Neuronal stem cell (in vitro differentiated cells): ENCODE results near the gene TCF4.

ENCODE experiments used
- DNase-seq: peaks from one replicate; pipeline ENCODE4 v3.0.0-alpha.2; 2013; ENCODE audit warnings: low spot score
- H2AFZ ChIP-seq: one replicate; pipeline ENCODE4 v1.6.1; 2013; ENCODE audit warnings: mild to moderate bottlenecking, low read length, inconsistent platforms
- H2AK5ac ChIP-seq: 2 replicates; pipeline ENCODE4 v1.6.1; 2013; ENCODE audit warnings: low read depth, mild to moderate bottlenecking, inconsistent platforms, low read length, moderate library complexity, mixed read lengths
- H2BK120ac ChIP-seq: 2 replicates; pipeline ENCODE4 v1.6.1; 2013; ENCODE audit warnings: low read depth, mild to moderate bottlenecking, inconsistent platforms, low read length, moderate library complexity, mixed read lengths
- H2BK12ac ChIP-seq: one replicate; pipeline ENCODE4 v1.6.1; 2013; ENCODE audit warnings: low read length, inconsistent platforms
- H2BK15ac ChIP-seq: 2 replicates; pipeline ENCODE4 v1.6.1; 2013; ENCODE audit warnings: mild to moderate bottlenecking, low read length, inconsistent platforms, mixed read lengths
- H2BK5ac ChIP-seq: one replicate; pipeline ENCODE4 v1.6.1; 2013; ENCODE audit warnings: inconsistent platforms, mild to moderate bottlenecking, low read length, moderate library complexity
- H3K14ac ChIP-seq: one replicate; pipeline ENCODE4 v1.6.1; 2013; ENCODE audit warnings: low read length, inconsistent platforms
- H3K18ac ChIP-seq: 2 replicates; pipeline ENCODE4 v1.6.1; 2013; ENCODE audit warnings: low read length, inconsistent platforms
- H3K23ac ChIP-seq: 2 replicates; pipeline ENCODE4 v1.6.1; 2013; ENCODE audit warnings: low read depth, mild to moderate bottlenecking, mixed read lengths, low read length, inconsistent platforms; ENCODE audit not compliant: poor library complexity
- H3K27ac ChIP-seq: replicated peaks from 3 replicates; pipeline ENCODE4 v1.5.1; 2013; ENCODE audit warnings: low read length, inconsistent platforms
- H3K27me3 ChIP-seq, 3 experiments: 2 replicates each; pipeline ENCODE4 v1.6.1; 2013; ENCODE audit warnings: low read length in 3 of 3, mild to moderate bottlenecking in 2 of 3, inconsistent platforms in 1 of 3, low read depth in 1 of 3, mixed read lengths in 1 of 3, moderate library complexity in 1 of 3; ENCODE audit not compliant: control insufficient read depth in 3 of 3, insufficient read depth in 3 of 3
- H3K36me3 ChIP-seq, 2 donors: replicated peaks in 1 of 2; 2 replicates each; pipeline ENCODE4 v1.6.1; 2013; ENCODE audit warnings: low read length in 2 of 2; ENCODE audit not compliant: control insufficient read depth in 2 of 2, insufficient read depth in 2 of 2
- H3K4ac ChIP-seq: 2 replicates; pipeline ENCODE4 v1.6.1; 2013; ENCODE audit warnings: inconsistent platforms, mild to moderate bottlenecking, low read length, moderate library complexity
- H3K4me1 ChIP-seq, 2 donors: 1 replicate in 1 of 2; 2 replicates in 1 of 2; pipeline ENCODE4 v1.6.1; 2013; ENCODE audit warnings: low read length in 2 of 2, low read depth in 1 of 2; ENCODE audit not compliant: control insufficient read depth in 2 of 2, insufficient read depth in 1 of 2
- H3K4me2 ChIP-seq: one replicate; pipeline ENCODE4 v1.6.1; 2013; ENCODE audit warnings: mild to moderate bottlenecking, low read length, inconsistent platforms; ENCODE audit not compliant: insufficient read depth, poor library complexity, severe bottlenecking
- H3K4me3 ChIP-seq, 2 donors: 2 replicates each; pipeline ENCODE4 v1.5.1; 2013; ENCODE audit warnings: low read length in 2 of 2, mild to moderate bottlenecking in 2 of 2, inconsistent platforms in 1 of 2, moderate library complexity in 1 of 2
- H3K79me1 ChIP-seq: one replicate; pipeline ENCODE4 v1.6.1; 2013; ENCODE audit warnings: low read depth, mild to moderate bottlenecking, inconsistent platforms, low read length, moderate library complexity
- H3K9ac ChIP-seq: one replicate; pipeline ENCODE4 v1.6.1; 2013; ENCODE audit warnings: mild to moderate bottlenecking, low read depth, low read length, inconsistent platforms; ENCODE audit not compliant: poor library complexity
- H3K9me3 ChIP-seq, 2 donors: replicated peaks in 1 of 2; 2 replicates each; pipeline versions ENCODE3 to v1.6.1; 2013; ENCODE audit warnings: low read length in 2 of 2, mild to moderate bottlenecking in 2 of 2, inconsistent platforms in 1 of 2, low read depth in 1 of 2, mixed read lengths in 1 of 2, moderate library complexity in 1 of 2; ENCODE audit not compliant: control insufficient read depth in 2 of 2, insufficient read depth in 1 of 2
- H4K8ac ChIP-seq: one replicate; pipeline ENCODE4 v1.6.1; 2013; ENCODE audit warnings: low read depth, mild to moderate bottlenecking, inconsistent platforms, low read length, moderate library complexity
- H4K91ac ChIP-seq: one replicate; pipeline ENCODE4 v1.6.1; 2013; ENCODE audit warnings: low read length, low read depth, mild to moderate bottlenecking, inconsistent platforms; ENCODE audit not compliant: poor library complexity
- WGBS, 2 donors: extraction: QIAGEN DNeasy Blood & Tissue Kit; methylation state at CpG; one replicate each; pipeline ENCODE4 v1.1.7; 2013; ENCODE audit warnings: missing lambda C conversion rate in 2 of 2, mixed read lengths in 1 of 2; ENCODE audit not compliant: insufficient read length in 2 of 2, insufficient replicate concordance in 1 of 2; ENCODE audit errors: extremely low coverage in 2 of 2; 5-methylcytosine and 5-hydroxymethylcytosine counted together

Gene TCF4

DNA sequence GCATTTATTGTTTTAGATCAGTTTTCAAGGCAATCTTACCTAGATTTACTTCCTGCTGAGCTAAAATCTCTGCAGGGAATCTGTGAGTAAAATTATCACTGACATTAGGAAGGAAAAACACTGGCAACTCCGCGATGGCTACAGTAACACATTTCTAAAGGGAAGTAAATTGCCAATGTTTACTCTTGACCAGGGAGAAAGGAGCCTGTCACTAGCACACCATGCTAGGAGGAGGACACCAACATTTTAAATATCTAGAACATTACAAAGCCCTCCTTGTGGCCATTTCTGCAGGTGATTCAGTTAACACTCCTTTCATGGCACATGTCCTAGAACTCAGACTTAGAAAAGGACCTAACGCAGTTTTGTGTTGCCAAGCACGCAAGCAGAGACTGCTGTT is 58.4 kb downstream of the TCF4 start:
- H2BK15ac ChIP-seq = no peak overlapping the region
- H3K79me1 ChIP-seq = no peaks in the 10 kb centered on the region
- no peak overlapping the region for H4K8ac ChIP-seq
- H3K23ac ChIP-seq = no peak overlapping the region
- H2BK5ac ChIP-seq = no peak overlapping the region
- no peak overlapping the region for H3K18ac ChIP-seq
- DNase-seq = no peak
- no peak overlapping the region for H2AFZ ChIP-seq
- H3K27ac ChIP-seq = no peak overlapping the region
- no peaks in the 10 kb centered on the region for H3K27me3 ChIP-seq
- H3K14ac ChIP-seq = no peak overlapping the region
- H3K4ac ChIP-seq = no peak overlapping the region
- no peak overlapping the region for H2BK120ac ChIP-seq
- no CpG with 5 or more reads among the region's 4 CpGs for WGBS, 2 donors
- H3K36me3 ChIP-seq = no peaks in the 10 kb centered on the region
- peaks cover under 1 to 4% of the 10 kb centered on the region in 2 donors for H3K4me1 ChIP-seq
- no peak overlapping the region for H2AK5ac ChIP-seq
- H4K91ac ChIP-seq = no peak overlapping the region
- H3K4me2 ChIP-seq = no peak overlapping the region
- H3K4me3 ChIP-seq = no peak overlapping the region
- no peak overlapping the region for H3K9ac ChIP-seq
- H3K9me3 ChIP-seq = peaks cover 0 to 4% of the 10 kb centered on the region in 2 donors
- no peak overlapping the region for H2BK12ac ChIP-seq

DNA sequence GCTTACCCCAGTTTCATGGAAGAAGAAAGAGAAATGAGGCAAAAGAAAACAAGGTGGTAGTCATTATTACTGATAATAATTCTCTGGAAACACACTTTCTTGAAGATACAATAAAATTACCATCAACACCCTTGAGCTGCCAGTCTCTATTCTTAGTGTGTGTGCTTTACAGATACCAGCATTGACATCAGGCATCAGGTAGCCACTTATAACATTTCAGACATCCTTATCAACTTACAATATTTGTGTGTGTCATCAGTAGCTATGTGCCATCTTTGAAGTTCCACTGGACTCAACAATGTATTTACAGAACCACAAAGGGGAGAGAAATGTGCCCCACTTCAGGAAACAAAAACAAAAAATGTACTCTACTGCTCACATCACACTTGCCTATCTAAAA is 62.1 kb downstream of the TCF4 start:
- no peak for DNase-seq
- Histone ChIP-seq H2AFZ (no peak overlapping the region), H2BK15ac (no peak overlapping the region), H3K9ac (no peak overlapping the region), H2BK120ac (no peak overlapping the region), H3K14ac (no peak overlapping the region), H3K4me1 (peaks cover 4% of the 10 kb centered on the region in 2 donors), H4K91ac (no peak overlapping the region), H3K27me3 (no peaks in the 10 kb centered on the region), H3K36me3 (peaks cover 0 to 6% of the 10 kb centered on the region in 2 donors), H3K23ac (no peak overlapping the region), H3K27ac (no peak overlapping the region), H3K4me2 (no peak overlapping the region), H2BK5ac (no peak overlapping the region), H3K9me3 (no peaks in the 10 kb centered on the region), H3K4ac (no peak overlapping the region), H3K79me1 (no peaks in the 10 kb centered on the region), H3K4me3 (no peak overlapping the region), H3K18ac (no peak overlapping the region), H4K8ac (no peak overlapping the region), H2AK5ac (no peak overlapping the region), H2BK12ac (no peak overlapping the region)

DNA sequence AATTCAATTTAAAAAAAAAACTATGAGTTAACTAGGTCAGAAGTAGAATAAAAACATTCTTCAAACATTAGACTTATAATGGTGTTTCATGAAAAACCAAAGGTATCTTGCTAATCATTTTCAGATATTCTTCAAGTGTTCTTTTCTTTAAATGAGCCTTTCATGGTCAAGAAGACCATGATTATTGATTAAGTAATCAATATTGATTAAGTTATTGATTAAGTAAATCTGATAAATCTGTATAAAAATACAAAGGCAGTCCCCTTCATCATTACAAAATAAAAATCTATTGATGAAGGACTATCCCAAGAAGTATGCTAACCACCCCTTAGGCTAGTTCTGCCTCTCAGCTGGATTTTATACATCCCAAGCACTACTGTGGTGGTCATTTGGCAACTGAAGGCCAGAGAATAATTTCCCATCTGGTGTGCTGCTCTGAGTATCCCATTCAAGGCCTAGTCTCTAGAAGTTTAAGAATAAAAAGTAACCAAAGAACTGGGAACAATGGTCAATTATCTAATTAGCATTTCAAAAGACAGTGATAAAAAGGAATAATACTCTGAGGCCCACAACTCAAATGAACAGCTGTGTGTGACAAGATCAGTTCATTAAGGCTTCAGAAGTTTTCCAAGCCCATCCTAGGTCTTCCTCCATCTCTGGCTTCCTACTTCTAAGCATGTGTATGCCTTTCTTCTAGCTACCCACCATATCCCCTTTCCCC is 63.5 kb downstream of the TCF4 start:
- H3K14ac ChIP-seq = no peak overlapping the region
- H4K8ac ChIP-seq = no peak overlapping the region
- H4K91ac ChIP-seq = no peak overlapping the region
- no peak overlapping the region for H3K4me2 ChIP-seq
- peaks cover 4% of the 10 kb centered on the region in 2 donors for H3K4me1 ChIP-seq
- H2AFZ ChIP-seq = no peak overlapping the region
- no peak overlapping the region for H3K18ac ChIP-seq
- no peak overlapping the region for H2AK5ac ChIP-seq
- H2BK15ac ChIP-seq = no peak overlapping the region
- no peak overlapping the region for H2BK5ac ChIP-seq
- no peak overlapping the region for H3K23ac ChIP-seq
- no peak overlapping the region for H3K9ac ChIP-seq
- no peaks in the 10 kb centered on the region for H3K27me3 ChIP-seq
- H3K36me3 ChIP-seq = peaks cover 0 to 6% of the 10 kb centered on the region in 2 donors
- no peaks in the 10 kb centered on the region for H3K9me3 ChIP-seq
- DNase-seq = no peak
- H3K4me3 ChIP-seq = no peak overlapping the region
- H3K27ac ChIP-seq = no peak overlapping the region
- H2BK12ac ChIP-seq = no peak overlapping the region
- H3K79me1 ChIP-seq = no peaks in the 10 kb centered on the region
- H2BK120ac ChIP-seq = no peak overlapping the region
- H3K4ac ChIP-seq = no peak overlapping the region

DNA sequence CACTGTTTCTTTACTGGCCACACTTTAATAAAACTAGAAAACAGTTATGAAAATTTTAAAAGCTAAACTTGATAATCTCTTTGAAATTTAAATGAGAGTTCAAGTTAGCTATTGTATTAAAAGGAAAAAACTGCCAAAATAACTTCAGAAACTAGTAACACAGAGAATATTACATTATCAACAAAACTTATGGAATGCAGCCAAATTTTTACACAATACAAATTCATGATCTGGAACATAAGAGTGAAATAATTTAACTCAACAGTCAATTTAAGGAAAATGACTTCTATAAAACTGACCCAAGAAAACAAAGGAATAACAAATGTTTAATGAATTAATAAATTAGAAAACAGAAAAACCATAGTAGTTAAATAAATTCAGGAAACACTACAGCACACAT is 65.0 kb downstream of the TCF4 start:
- Histone ChIP-seq H3K27ac (no peak overlapping the region), H3K36me3 (peaks cover 0 to 13% of the 10 kb centered on the region in 2 donors), H3K4me3 (no peak overlapping the region), H4K8ac (no peak overlapping the region), H3K27me3 (no peaks in the 10 kb centered on the region), H2BK120ac (no peak overlapping the region), H2BK5ac (no peak overlapping the region), H3K79me1 (peaks cover 2% of the 10 kb centered on the region), H3K9ac (no peak overlapping the region), H3K4me2 (no peak overlapping the region), H2AFZ (no peak overlapping the region), H2BK12ac (no peak overlapping the region), H3K23ac (no peak overlapping the region), H3K14ac (no peak overlapping the region), H3K9me3 (no peaks in the 10 kb centered on the region), H4K91ac (no peak overlapping the region), H2BK15ac (no peak overlapping the region), H3K4ac (no peak overlapping the region), H3K4me1 (peaks cover 4% of the 10 kb centered on the region in 2 donors), H2AK5ac (no peak overlapping the region), H3K18ac (no peak overlapping the region)
- DNase-seq = no peak
